Adrenal gland (tissue), 19 donors: ENCODE results near the gene LYSMD4. TPM values are rescaled to one million over a fixed set of nuclear protein-coding genes. Genes with fewer than 3 reads are reported as not detected.
"Not testable (repeated sequence)": the region's sequence is repeated elsewhere in the genome, so short reads cannot be mapped to it uniquely, and the experiment has no call there.

Experiments
- DNase-seq, 7 donors: peaks; one replicate each; pipeline ENCODE4 v3.0.0-alpha.2; 2019 to 2020
- H3K27ac ChIP-seq, 5 donors: fragments of 200-600 bp; sonication (generic) in 4 of 5; 1 replicate in 3 of 5; 2 replicates in 2 of 5; pipeline versions ENCODE4 v1.5.1 to v1.8.0; 2016 to 2020; ENCODE audit warnings: mild to moderate bottlenecking in 1 of 5
- H3K27me3 ChIP-seq: fragments of 200-600 bp; 2 replicates; pipeline ENCODE4 v1.8.0; 2021
- H3K36me3 ChIP-seq, 2 donors: fragments of 200-600 bp; replicated peaks in 1 of 2; 1 replicate in 1 of 2; 2 replicates in 1 of 2; pipeline versions ENCODE4 v1.5.1 to v1.8.0; 2018 to 2022
- H3K4me1 ChIP-seq, 2 donors: fragments of 200-600 bp; replicated peaks in 1 of 2; 1 replicate in 1 of 2; 2 replicates in 1 of 2; pipeline versions ENCODE4 v1.5.1 to v1.8.0; 2018 to 2021
- H3K4me3 ChIP-seq, 4 donors: fragments of 200-600 bp; sonication (generic) in 3 of 4; one replicate each; pipeline ENCODE4 v1.5.1; 2016 to 2018
- H3K9me3 ChIP-seq, 3 donors: fragments of 200-600 bp; sonication (generic) in 1 of 3; replicated peaks in 1 of 3; 1 replicate in 2 of 3; 2 replicates in 1 of 3; pipeline versions ENCODE4 v1.5.1 to v1.8.0; 2016 to 2021
- CTCF ChIP-seq, 6 experiments: fragments of 450-650 bp in 4 of 6; fragments of 200-600 bp in 2 of 6; sonication (generic) in 1 of 6; IDR thresholded peaks; 1 replicate in 5 of 6; 2 replicates in 1 of 6; pipeline versions ENCODE4 v1.5.1 to v1.8.0; 2016 to 2021; ENCODE audit warnings: antibody characterized with exemption in 6 of 6, mild to moderate bottlenecking in 2 of 6, moderate library complexity in 1 of 6
- POLR2A ChIP-seq, 2 donors: fragments of 450-650 bp; IDR thresholded peaks; one replicate each; pipeline ENCODE4 v1.6.1; 2017; ENCODE audit warnings: antibody characterized with exemption in 2 of 2, mild to moderate bottlenecking in 2 of 2, moderate library complexity in 1 of 2
- WGBS, 4 donors: extraction: QIAGEN DNeasy Blood & Tissue Kit in 2 of 4; methylation state at CpG; one replicate each; pipeline versions ENCODE4 v1.1.5 to v1.1.7; 2013 to 2017; 5-methylcytosine and 5-hydroxymethylcytosine counted together
- intact Hi-C, 2 donors: fragments of 100-400 bp; cut with DNase I; formaldehyde crosslinking; loops; one replicate each; pipeline versions ENCODE4 v1.14.1 to v1.15.0; 2022 to 2023
- long read RNA-seq, 10 donors: library from polyadenylated mRNA in 3 of 10; unstranded in 2 of 10; stranded (forward) in 1 of 10; transcript quantifications; one replicate each; pipeline ENCODE4 v2.0.0 and lab custom pipeline, GENCODE V29; 2021 to 2026
- polyA plus RNA-seq, 3 donors: library from polyadenylated mRNA; stranded (reverse); fragments of 200-250 nt in 2 of 3; fragments of 350-450 nt in 1 of 3; fragmentation: Illumina TruSeq in 1 of 3; extraction: RNeasy Lipid Tissue Mini Kit (QIAGEN cat#74804) in 1 of 3; gene quantifications; one replicate each; pipeline ENCODE4 v1.2.3, GENCODE V29; 2013 to 2014
- total RNA-seq, 9 donors: library from RNA; depleted of rRNA in 4 of 9; stranded (reverse); fragments of >200 nt in 4 of 9; fragments of 120-200 nt in 1 of 9; fragmentation: NEBNext Ultra II Directional in 1 of 9; extraction: Animal tissue kit (Norgen Biotek cat#: 25700) in 1 of 9; gene quantifications; one replicate each; pipeline versions ENCODE4 v1.1.0 to v1.2.4, GENCODE V29; 2013 to 2023
- donor health status: healthy with polysubstance abuse.
- donor health status: Bipolar disorder and iron deficiency.
- donor health status: DM: yes; HTN: yes; CAD: no.
- donor health status: DM: no; HTN: no; CAD: no.
- donor health status: DM: no; HTN: no; CAD: no.
- donor health status: DM: yes; HTN: yes; CAD: no.

Gene LYSMD4
- 1 to 10 TPM; 1.7 to 8.3 (median 6.3) TPM for total RNA-seq
- polyA plus RNA-seq, result 1 to 10 TPM; 3.6 to 8.4 (median 7.9) TPM
- long read RNA-seq, donor 1, transcript LYSMD4-203 (1 exons, 2,122 nt), result major isoform, 44 of 45 reads
- long read RNA-seq, donor 1, partial matches to known transcripts, result 0 of 45 reads
- long read RNA-seq, donor 1, other reads (novel, unspliced or antisense), result 0 of 45 reads
- long read RNA-seq, donor 2, transcript LYSMD4-203 (1 exons, 2,122 nt), result major isoform, 50 of 51 reads
- long read RNA-seq, donor 2, partial matches to known transcripts, result 0 of 51 reads
- long read RNA-seq, donor 2, other reads (novel, unspliced or antisense), result 0 of 51 reads
- long read RNA-seq, donor 3, transcript LYSMD4-203 (1 exons, 2,122 nt), result major isoform, 38 of 38 reads
- long read RNA-seq, donor 3, partial matches to known transcripts, result 0 of 38 reads
- long read RNA-seq, donor 3, other reads (novel, unspliced or antisense), result 0 of 38 reads
- long read RNA-seq, donor 4, partial matches to known transcripts, result 0 of 3 reads
- long read RNA-seq, donor 4, other reads (novel, unspliced or antisense), result 3 of 3 reads
- long read RNA-seq, donor 5, partial matches to known transcripts, result 0 of 15 reads
- long read RNA-seq, donor 5, other reads (novel, unspliced or antisense), result 10 of 15 reads
- long read RNA-seq, donor 6, partial matches to known transcripts, result 0 of 1 reads
- long read RNA-seq, donor 6, other reads (novel, unspliced or antisense), result 1 of 1 reads
- long read RNA-seq, donor 7, transcript LYSMD4-203 (1 exons, 2,122 nt), result major isoform, 34 of 36 reads
- long read RNA-seq, donor 7, partial matches to known transcripts, result 0 of 36 reads
- long read RNA-seq, donor 7, other reads (novel, unspliced or antisense), result 0 of 36 reads
- long read RNA-seq, donor 8, transcript LYSMD4-203 (1 exons, 2,122 nt), result major isoform, 60 of 63 reads
- long read RNA-seq, donor 8, partial matches to known transcripts, result 0 of 63 reads
- long read RNA-seq, donor 8, other reads (novel, unspliced or antisense), result 0 of 63 reads
- long read RNA-seq, donor 9, transcript LYSMD4-203 (1 exons, 2,122 nt), result major isoform, 70 of 71 reads
- long read RNA-seq, donor 9, partial matches to known transcripts, result 0 of 71 reads
- long read RNA-seq, donor 9, other reads (novel, unspliced or antisense), result 0 of 71 reads
- long read RNA-seq, donor 10, transcript LYSMD4-203 (1 exons, 2,122 nt), result major isoform, 36 of 36 reads
- long read RNA-seq, donor 10, partial matches to known transcripts, result 0 of 36 reads
- long read RNA-seq, donor 10, other reads (novel, unspliced or antisense), result 0 of 36 reads

- Histone ChIP-seq H3K4me3 (peak within 1 kb of the TSS; percentile 50 to 90 (median 68)), H3K36me3 (peaks cover 0 to 9% of the 10 kb centered on the region in 2 donors), H3K27me3 (no peaks in the 10 kb centered on the region), H3K27ac (peak within 1 kb of the TSS in 4 of 5 donors; percentile 58 to 86 (median 76)), H3K4me1 (peaks cover 0 to 10% of the 10 kb centered on the region in 2 donors), H3K9me3 (no peaks in the 10 kb centered on the region)
- TF ChIP-seq CTCF (IDR thresholded peaks at IDR 0.05) (no peak), POLR2A (IDR thresholded peaks at IDR 0.05) (peak; percentile 45 to 60)
- peak; percentile 98 to 99 (median 98) for DNase-seq
- intact Hi-C loops, result no loop called here
- WGBS, 4 donors, result 9 to 23% (median 15%) methylated on average over 26 to 69 of the region's 69 CpGs
Measured at GRCh38 chr15:99733268-99734039, at the start of gene LYSMD4. Gene LYSMD4 (minus strand): TSS chr15:99733437. CDS start chr15:99731999, 1,438 bp downstream.

- H3K4me1 ChIP-seq, H3K27me3 ChIP-seq, H3K9me3 ChIP-seq, DNase-seq, intact Hi-C loops, H3K27ac ChIP-seq, H3K4me3 ChIP-seq, H3K36me3 ChIP-seq: not testable (repeated sequence)
- 57 to 89% (median 77%) methylated on average over 2 of the region's 4 CpGs for WGBS, 4 donors
Measured at GRCh38 chr15:99782029-99782428, 48.8 kb upstream of the LYSMD4 start.

- Histone ChIP-seq H3K27me3 (no peaks in the 10 kb centered on the region), H3K4me1 (no peaks in the 10 kb centered on the region), H3K4me3 (no peak overlapping the region), H3K9me3 (no peaks in the 10 kb centered on the region), H3K36me3 (no peaks in the 10 kb centered on the region), H3K27ac (no peak overlapping the region)
- intact Hi-C loops, result no loop called here
- TF ChIP-seq POLR2A (IDR thresholded peaks at IDR 0.05), result no peak
- no peak for TF ChIP-seq CTCF (IDR thresholded peaks at IDR 0.05)
- 95 to 100% (median 100%) methylated on average over 1 of the region's 1 CpG for WGBS, 4 donors
- no peak for DNase-seq
Measured at GRCh38 chr15:99777144-99777543, 43.9 kb upstream of the LYSMD4 start.

GRCh38 chr15:99764522-99764921 lies 31.3 kb upstream of the LYSMD4 start:
- H3K36me3 ChIP-seq, result no peaks in the 10 kb centered on the region

More at GRCh38 chr15:99764522-99764921, 31.3 kb upstream of the LYSMD4 start:
- no peak for TF ChIP-seq CTCF (IDR thresholded peaks at IDR 0.05)
- no peak for TF ChIP-seq POLR2A (IDR thresholded peaks at IDR 0.05)
- H3K4me1 ChIP-seq, result no peaks in the 10 kb centered on the region
- no peak overlapping the region for H3K27ac ChIP-seq
- H3K9me3 ChIP-seq, result no peaks in the 10 kb centered on the region
- H3K27me3 ChIP-seq, result no peaks in the 10 kb centered on the region
- 79 to 84% (median 81%) methylated on average over 3 of the region's 3 CpGs for WGBS, 4 donors
- intact Hi-C loops, result no loop called here
- H3K4me3 ChIP-seq, result no peak overlapping the region
- no peak for DNase-seq
